SK-N-SH (cell line): ENCODE measurements around the gene PNLIPRP1.

ENCODE experiments used
- POLR2AphosphoS5 ChIP-seq: IDR thresholded peaks from 2 replicates; pipeline ENCODE4 v1.6.1; 2012; ENCODE audit warnings: low read depth, low read length
- RXRA ChIP-seq: IDR thresholded peaks from 2 replicates; pipeline ENCODE4 v1.4.0; 2012; ENCODE audit warnings: low read depth, mild to moderate bottlenecking, borderline replicate concordance

DNA sequence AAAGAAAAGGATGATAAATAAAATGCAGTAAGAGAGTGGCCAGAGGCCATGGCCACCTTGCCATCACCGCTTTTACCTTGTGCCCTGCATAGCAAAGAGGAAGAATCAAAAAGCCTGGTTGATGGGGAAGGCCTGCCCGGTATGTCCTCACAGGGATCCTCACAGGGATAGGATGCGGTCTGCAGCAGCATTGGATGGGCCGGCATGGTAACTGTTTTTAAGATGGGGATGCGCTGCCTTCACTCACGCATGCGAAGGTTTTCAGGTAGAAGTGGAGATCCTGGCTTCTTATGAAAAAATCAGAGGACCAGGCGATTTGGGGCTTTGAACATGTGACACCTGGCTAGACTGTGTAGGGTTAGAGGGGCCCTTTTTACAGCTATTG, 42.4 kb downstream of the PNLIPRP1 start:
- TF ChIP-seq RXRA (no peak), POLR2AphosphoS5 (no peak)
